GDM1 (cell line): ENCODE data around the gene VSIR.
A peak's percentile ranks its signal among the peaks of the same experiment; 100 is the strongest.

ENCODE experiments used
- DNase-seq: peaks from one replicate; lab custom pipeline; 2025; lab: John Stamatoyannopoulos, UW

Gene VSIR

DNA sequence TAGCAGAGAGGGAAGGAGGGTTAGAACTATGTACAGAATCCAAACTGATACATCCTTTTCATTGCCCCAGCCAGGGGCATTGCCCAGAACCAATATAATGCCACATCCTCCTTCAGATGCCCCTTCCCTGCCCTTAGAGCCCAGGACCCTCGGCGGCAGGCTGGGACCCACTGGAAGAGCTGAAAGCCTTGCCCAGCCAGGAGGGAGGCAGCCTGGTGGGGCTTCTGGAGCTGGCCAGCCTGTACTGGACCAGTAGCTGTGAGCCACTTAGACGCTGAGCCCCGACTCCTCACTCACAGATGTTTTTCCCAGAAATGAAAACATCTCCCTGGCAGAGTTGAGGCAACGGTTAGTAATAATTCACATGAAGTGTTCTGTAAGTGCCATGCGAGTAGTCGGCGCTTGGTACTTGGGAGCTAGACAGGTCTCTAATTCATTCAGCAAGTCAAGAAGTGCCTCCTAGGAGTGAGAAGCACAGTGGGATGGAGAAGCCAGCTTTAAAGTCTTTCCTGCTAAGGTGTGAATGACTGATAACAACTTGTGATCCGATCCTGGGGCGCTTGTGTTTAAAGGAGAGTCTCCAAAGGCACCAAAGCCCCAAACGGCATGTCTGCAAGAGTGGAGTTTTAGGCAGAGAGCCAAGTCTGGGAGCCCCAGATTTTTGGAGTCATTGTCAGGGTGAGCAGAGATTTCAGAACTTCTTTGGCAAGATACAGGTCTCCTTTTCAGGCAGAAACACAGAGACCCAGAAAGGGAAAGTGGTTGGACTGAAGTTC lies 9.8 kb downstream of the VSIR start:
- DNase-seq, result no peak

DNA sequence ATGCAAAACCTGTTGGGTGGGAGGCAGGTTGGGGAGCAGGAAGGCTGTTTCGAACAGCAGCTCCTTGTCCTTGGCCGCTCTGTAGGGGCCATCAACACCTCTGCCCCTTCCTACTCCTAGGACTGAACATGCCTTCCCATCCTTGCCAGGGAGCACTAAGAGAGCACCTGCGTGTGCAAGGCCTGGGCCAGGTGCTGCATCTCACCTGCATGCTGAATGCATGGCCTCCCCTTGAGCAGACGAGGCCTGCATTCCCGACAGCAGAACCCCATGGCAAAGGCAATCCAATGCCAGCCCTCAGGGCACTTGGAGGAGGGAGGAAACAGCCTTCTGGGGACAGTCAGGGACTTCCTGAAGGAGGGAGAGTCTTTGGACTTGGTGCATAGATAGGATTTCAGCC lies 11.0 kb downstream of the VSIR start:
- no peak for DNase-seq

DNA sequence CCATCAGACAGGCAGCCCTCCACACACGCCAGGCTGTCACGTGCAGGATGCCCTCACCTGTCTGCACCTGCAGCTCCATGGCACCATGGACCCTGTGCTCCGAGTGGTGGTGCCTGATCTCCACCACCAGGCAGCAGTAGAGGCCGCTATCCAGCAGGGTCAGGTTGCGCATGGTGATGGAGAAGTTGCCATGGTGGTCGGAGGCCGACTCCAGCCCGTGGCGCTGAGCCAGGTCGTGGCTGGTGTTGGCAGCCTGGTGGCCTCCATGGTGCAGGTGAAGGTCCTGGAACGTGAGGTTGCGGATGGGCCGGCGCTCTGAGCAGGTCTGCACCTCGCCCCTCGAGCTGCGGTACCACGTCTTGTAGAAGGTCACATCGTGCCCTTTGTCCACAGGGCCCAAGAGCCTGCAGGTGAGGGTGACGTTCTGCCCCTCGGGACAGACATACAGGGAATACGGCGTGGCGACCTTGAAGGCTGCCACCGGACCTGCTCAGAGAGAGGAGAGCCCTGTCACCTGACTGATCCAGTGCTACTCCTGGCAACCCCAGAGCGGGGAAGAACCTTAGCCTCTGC lies 11.7 kb downstream of the VSIR start:
- no peak for DNase-seq

GRCh38 chr10:71761105-71761511 lies 12.2 kb downstream of the VSIR start:
- no peak for DNase-seq

GRCh38 chr10:71757399-71757922 lies 15.9 kb downstream of the VSIR start:
- DNase-seq, result no peak

DNA sequence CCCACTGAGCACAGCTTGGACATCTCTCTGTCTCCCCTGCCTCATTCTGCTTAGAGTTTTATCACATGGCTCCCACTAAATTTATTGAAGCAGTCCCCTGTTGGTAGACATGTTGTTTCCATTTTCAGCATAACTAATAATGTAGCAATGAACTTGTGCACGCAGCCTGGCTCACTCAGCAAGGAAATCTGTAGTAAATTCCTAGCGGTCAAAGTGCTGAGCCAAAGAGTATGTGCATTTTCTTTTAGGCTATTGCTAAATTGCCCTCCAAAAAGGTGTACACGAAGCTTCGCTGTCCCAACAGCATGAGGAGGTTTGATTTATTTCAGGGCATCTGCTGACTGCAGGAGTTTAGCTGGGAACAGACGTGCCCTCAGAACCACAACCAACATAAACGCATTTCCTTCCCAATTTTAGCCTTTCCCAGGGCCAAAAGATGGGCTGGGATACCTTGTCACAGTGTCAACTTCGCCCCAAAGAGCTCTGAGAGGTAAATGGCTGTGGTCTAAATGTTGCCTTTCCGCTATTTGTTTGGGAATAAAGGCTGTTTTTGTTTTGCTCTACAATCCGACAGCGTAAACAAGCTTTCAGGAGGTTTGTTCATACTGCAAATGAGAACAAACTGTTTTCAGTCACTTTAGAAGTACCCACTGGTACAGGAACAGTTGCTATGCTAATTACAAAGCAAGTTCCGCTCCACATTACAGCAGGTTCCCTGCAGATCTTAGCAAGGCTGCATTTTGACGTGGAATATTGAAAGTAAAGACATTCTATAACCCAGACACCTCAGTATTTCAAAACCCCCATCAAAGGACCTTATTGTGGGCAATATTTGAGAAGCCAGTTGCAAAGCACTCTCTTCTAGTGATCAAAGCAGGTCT lies 16.8 kb downstream of the VSIR start:
- DNase-seq, result peak; percentile 43

DNA sequence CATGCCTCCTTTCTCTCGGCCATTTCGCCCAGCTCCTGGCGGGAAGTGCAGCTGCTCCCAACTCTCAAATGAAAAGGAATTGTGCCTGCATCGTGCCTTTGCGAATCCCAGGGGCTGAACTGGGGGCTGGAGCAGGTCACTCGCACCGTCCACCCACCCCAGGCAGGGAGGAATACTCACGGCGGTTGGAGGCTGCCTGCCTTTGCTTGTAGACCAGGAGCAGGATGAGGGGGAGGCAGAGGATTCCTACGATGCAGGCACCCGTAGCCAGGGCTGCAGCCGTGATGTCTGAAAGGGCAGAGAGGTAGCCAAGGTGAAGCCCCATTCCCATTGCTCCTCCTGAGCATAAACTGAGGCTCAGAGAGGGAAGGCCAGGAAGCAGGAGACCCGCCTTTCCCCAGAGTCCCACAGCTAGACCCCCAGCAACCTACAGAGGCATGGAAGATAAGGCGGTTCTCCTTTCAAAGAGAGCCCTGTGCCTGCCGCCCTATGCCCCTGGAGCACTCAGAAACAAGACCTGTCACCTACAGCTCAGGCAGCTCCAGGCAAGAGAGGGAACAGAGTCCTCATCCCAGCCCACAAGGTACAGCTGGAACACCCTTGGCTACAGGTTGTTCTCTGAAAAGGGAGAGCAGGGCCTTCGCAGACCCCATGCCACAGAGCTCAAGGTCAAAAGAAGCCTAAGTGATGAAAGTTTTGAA lies 18.0 kb downstream of the VSIR start:
- DNase-seq, result no peak

- no peak for DNase-seq
Measured at GRCh38 chr10:71754562-71754961, 18.8 kb downstream of the VSIR start.

DNA sequence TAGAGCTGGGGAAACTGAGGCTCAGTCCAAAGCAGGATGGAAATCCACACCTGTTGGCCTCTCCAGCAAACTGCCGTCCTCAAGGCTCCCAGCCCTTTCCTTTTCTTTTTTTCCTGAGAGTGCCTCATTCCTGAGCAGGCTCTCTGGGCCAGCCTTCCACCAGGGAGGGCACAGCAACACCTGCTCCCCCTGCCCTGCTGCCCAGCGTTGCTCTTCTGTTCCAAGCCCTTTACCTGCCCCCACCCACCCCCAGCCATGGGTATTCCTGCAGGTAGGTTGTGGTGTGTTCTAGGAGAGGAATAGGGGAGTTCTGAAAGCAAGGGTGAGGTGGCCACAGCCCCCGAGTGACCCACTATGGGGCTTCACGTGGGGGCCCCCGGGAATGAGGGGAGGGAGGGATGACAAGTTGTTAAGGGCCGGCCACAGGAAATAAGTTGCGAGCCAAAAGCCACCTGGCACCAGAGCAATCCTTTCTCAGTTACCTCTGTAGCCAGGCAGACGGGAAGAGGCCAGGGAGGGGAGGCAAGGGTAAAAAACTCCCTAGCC lies 19.3 kb downstream of the VSIR start:
- no peak for DNase-seq

GRCh38 chr10:71753091-71753959 lies 20.0 kb downstream of the VSIR start:
- peak; percentile 92 for DNase-seq

GRCh38 chr10:71752391-71753090 lies 20.8 kb downstream of the VSIR start:
- DNase-seq, result no peak

DNA sequence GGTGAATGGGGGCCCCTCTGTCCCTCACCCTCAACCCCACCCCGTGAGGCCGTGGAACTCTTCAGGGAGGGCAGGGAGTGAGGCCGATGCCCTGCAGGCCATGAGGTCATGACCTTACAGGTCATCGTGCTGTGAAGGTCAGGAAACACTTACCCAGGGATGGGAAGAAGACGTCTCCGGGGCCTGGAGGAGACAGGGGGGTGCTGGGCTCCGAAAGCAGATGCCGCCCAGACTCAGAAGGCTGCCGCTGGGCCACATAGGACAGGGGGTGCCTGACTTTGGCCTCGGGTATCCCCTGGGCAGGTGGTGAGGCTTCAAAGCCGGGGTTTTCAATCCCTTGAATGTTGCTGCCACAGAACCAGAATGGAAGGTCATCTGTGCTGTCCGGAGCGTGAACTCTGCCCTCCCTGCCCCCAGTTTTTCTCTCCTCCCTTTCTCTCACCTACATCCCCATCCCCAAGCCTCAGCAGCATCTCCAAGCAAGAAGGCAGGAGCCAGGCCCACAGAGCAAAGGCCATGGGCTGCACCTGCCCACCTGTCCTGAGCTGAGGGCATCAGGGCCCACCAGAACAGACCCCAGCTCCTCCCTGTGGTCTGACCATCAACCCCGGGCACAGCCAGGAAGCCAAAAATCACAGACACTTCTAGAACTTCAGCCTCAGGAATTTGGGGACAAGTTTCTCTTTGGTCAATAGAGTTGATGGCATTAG lies 21.6 kb downstream of the VSIR start:
- no peak for DNase-seq

GRCh38 chr10:71750986-71751385 lies 22.3 kb downstream of the VSIR start:
- no peak for DNase-seq

DNA sequence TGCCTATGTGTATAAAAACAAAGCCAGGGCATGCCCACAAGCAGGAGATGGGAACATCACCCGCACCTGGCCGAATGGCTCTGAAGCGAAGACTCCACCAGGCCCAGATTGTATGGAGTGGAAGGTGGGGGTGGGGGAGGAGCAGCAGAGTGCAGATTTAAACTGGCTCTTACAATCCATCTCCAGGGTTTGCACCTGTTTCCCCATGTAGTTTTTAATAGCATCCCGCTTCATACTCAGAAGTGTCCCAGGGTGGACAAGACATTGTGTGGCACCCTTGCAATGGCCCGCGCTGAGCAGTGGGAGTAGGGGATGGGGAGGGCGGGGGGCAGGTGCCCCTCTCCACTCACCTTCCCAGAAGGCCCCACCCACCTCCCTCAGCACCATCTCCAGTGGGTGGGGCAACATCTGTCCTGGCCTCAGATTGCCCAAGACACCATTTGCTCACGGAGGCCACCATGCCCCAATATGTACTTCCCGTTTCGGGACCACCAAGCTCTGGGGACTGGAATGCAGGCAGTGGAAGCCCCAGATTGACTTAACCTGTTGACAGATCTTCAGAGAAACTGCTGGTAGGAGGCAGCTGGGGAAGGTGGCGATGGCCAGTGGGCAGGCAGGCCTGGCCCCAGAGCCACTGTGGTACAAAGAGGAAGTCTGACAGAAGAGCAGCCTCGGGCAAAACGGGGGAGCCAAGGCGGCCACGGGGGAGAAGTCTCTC lies 23.0 kb downstream of the VSIR start:
- no peak for DNase-seq

- no peak for DNase-seq
Measured at GRCh38 chr10:71749396-71749795, 23.9 kb downstream of the VSIR start.

DNA sequence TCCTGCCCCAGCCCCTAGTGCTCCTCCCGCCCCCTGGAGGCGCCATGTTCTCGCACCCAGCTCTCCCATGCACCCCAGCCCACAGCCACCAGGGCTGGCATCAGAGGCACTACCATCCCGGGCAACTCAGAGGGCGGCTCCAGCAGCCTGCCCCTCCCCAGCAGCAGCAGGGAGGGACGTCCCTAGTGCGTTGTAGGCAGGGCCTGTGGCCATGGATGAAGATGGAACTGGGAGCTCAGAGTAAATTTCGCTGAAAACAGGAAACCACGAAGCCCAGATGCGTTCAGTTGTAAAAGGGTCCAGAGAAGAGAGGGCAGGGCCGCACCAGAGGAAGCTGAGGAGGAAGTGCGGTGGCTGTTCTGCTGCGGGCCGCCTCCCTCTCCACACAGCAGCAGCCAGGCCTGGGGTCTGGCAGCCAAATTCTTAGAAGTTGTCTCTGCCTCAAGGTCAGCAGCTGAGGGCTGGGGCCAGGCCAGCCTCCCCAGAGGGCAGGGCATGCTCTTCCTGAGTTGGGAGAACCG lies 24.6 kb downstream of the VSIR start:
- peak; percentile 99 for DNase-seq

DNA sequence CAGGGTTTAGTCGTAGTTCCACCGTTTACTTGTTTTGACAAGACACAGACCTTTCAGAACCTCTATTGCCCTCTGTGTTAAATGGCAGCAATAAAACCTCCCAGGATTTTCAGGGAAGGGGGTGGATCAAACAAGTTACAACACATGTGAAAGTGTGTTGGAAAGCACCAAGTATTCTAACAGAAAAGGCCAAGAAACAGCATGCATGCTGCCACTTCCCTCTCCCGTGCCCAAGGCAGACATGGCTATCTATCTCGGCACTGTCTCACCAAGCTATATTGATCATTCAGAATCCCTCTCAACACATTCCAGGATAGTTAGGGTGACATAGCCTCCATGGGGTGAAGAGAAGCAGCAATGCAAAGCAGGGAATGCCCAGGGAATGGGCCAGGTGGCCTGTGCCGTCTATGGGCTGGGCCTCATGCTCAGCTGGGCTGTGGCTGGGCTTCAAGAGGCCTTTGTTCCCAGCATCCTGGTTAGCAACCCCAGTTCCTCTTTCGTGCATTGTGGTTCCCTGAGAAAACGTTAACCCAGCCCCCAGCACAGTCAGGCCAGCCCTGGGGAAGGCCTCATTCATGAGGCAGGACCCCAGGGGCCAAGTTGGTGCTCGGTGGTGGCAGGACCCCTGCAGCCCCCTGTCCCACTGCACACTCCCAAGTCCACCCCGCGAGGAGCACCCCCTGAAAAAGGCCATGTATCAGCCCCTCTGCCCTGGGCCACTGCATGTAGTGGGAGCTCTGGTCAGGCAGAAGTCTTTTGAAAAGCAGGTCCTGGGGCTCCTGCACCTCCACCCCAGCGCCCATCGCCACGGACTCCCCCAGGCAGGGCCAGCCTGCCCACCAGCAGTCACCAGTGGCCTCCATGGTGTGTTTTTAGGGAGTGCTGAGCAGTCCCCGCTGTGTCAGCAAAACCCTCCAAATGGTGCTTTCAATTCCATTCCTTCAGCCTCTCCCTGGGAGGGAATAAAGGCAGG lies 25.5 kb downstream of the VSIR start:
- DNase-seq, result peak; percentile 86
